ENCODE data around the gene PAQR3.

GRCh38 chr4:78953231-78953630, 14.0 kb upstream of the PAQR3 start:
- TF ChIP-seq, protein P1, sequence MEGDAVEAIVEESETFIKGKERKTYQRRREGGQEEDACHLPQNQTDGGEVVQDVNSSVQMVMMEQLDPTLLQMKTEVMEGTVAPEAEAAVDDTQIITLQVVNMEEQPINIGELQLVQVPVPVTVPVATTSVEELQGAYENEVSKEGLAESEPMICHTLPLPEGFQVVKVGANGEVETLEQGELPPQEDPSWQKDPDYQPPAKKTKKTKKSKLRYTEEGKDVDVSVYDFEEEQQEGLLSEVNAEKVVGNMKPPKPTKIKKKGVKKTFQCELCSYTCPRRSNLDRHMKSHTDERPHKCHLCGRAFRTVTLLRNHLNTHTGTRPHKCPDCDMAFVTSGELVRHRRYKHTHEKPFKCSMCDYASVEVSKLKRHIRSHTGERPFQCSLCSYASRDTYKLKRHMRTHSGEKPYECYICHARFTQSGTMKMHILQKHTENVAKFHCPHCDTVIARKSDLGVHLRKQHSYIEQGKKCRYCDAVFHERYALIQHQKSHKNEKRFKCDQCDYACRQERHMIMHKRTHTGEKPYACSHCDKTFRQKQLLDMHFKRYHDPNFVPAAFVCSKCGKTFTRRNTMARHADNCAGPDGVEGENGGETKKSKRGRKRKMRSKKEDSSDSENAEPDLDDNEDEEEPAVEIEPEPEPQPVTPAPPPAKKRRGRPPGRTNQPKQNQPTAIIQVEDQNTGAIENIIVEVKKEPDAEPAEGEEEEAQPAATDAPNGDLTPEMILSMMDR (conservative IDR thresholded peaks at IDR 0.05) = no peak
- TF ChIP-seq ZFX (IDR thresholded peaks at IDR 0.05) = no peak
